ENCODE results near the gene LIPG.

GRCh38 chr18:49628119-49628518, 66.3 kb downstream of the LIPG start:
- no peak for TF ChIP-seq HIVEP1 (CRISPR knock-in tag; IDR thresholded peaks at IDR 0.05)
- no peak for TF ChIP-seq CTCF (IDR thresholded peaks at IDR 0.05 in 2 of 3, conservative IDR thresholded peaks at IDR 0.05 in 1 of 3; ENCODE audit: insufficient read depth in 2 of 3, low read depth in 1 of 3, low read length in 3 of 3)
- no peak for TF ChIP-seq STAT6 (CRISPR knock-in tag; IDR thresholded peaks at IDR 0.05)
- no peak for TF ChIP-seq TEAD2 (tag; IDR thresholded peaks at IDR 0.05)
- no peak for TF ChIP-seq VEZF1 (CRISPR knock-in tag; IDR thresholded peaks at IDR 0.05)
- TF ChIP-seq FOXM1 (IDR thresholded peaks at IDR 0.05; ENCODE audit: low read depth): no peak
- TF ChIP-seq FOXM1 (CRISPR knock-in tag; IDR thresholded peaks at IDR 0.05; ENCODE audit: low read depth): no peak
- no peak for TF ChIP-seq HMGN3 (IDR thresholded peaks at IDR 0.05; ENCODE audit: borderline replicate concordance, extremely low read depth, insufficient read length, low read depth, low read length)
- no peak for TF ChIP-seq BRD4 (IDR thresholded peaks at IDR 0.05)
- no peak for TF ChIP-seq EGR1 (conservative IDR thresholded peaks at IDR 0.05)
- no peak for TF ChIP-seq GTF2F1 (IDR thresholded peaks at IDR 0.05; ENCODE audit: low read depth, low read length)
- no peak for TF ChIP-seq MAFK (IDR thresholded peaks at IDR 0.05; ENCODE audit: low read length)
- TF ChIP-seq, protein P1, sequence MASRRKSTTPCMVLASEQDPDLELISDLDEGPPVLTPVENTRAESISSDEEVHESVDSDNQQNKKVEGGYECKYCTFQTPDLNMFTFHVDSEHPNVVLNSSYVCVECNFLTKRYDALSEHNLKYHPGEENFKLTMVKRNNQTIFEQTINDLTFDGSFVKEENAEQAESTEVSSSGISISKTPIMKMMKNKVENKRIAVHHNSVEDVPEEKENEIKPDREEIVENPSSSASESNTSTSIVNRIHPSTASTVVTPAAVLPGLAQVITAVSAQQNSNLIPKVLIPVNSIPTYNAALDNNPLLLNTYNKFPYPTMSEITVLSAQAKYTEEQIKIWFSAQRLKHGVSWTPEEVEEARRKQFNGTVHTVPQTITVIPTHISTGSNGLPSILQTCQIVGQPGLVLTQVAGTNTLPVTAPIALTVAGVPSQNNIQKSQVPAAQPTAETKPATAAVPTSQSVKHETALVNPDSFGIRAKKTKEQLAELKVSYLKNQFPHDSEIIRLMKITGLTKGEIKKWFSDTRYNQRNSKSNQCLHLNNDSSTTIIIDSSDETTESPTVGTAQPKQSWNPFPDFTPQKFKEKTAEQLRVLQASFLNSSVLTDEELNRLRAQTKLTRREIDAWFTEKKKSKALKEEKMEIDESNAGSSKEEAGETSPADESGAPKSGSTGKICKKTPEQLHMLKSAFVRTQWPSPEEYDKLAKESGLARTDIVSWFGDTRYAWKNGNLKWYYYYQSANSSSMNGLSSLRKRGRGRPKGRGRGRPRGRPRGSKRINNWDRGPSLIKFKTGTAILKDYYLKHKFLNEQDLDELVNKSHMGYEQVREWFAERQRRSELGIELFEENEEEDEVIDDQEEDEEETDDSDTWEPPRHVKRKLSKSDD (conservative IDR thresholded peaks at IDR 0.05; ENCODE audit: low read length): no peak
- no peak for TF ChIP-seq CBFB (CRISPR knock-in tag; IDR thresholded peaks at IDR 0.05)

Data from K562 (cell line).